ENCODE results near the gene FCRL6. TPM values are rescaled to one million over a fixed set of nuclear protein-coding genes. Genes with fewer than 3 reads are reported as not detected.

The FCRL6 gene
- total and polyA plus RNA-seq, 2 experiments from 2014 or later = not detected

GRCh38 chr1:159854116-159854692, 52.0 kb downstream of the FCRL6 start:
- Histone ChIP-seq H3K4me1 (ENCODE audit: insufficient read depth) (peaks cover 30% of the 10 kb centered on the region), H3K27me3 (replicated peaks; ENCODE audit: insufficient read depth) (no peaks in the 10 kb centered on the region), H2AFZ (peak overlapping the region; percentile 63), H4K20me1 (ENCODE audit: insufficient read depth) (no peaks in the 10 kb centered on the region), H3K9ac (peak overlapping the region; percentile 94), H3K36me3 (ENCODE audit: low read depth) (no peaks in the 10 kb centered on the region), H3K4me2 (ENCODE audit: unreplicated experiment) (peak overlapping the region; percentile 79), H3K9me2 (ENCODE audit: insufficient read depth) (no peaks in the 10 kb centered on the region), H3K27ac (peak overlapping the region; percentile 90), H3K4me3 (peak overlapping the region; percentile 79), H3K9me3 (ENCODE audit: low read depth) (no peaks in the 10 kb centered on the region), H3K79me2 (ENCODE audit: insufficient read depth) (0 out of 2 replicates have a peak, but pooled peaks cover 4% of the 10 kb centered on the region), H3F3A (ENCODE audit: insufficient read depth) (peaks cover 25% of the 10 kb centered on the region)
- TF ChIP-seq EZH2 (IDR thresholded peaks at IDR 0.05; ENCODE audit: insufficient read depth, poor library complexity, severe bottlenecking) (no peak), EZH2phosphoT487 (IDR thresholded peaks at IDR 0.05; ENCODE audit: insufficient read depth, low read depth) (no peak)
- WGBS, 2 experiments (ENCODE audit: low coverage in 1 of 2, low lambda C conversion rate in 2 of 2, missing lambda C conversion rate in 2 of 2) = 1 to 2% methylated on average over 22 to 31 of the region's 31 CpGs
- in situ Hi-C loops (cut with MboI) = no loop called here
- peak; percentile 78 for DNase-seq

- no peak for TF ChIP-seq EZH2phosphoT487 (IDR thresholded peaks at IDR 0.05; ENCODE audit: insufficient read depth, low read depth)
- no peak for TF ChIP-seq EZH2 (IDR thresholded peaks at IDR 0.05; ENCODE audit: insufficient read depth, poor library complexity, severe bottlenecking)
- Histone ChIP-seq H3K9ac (peak overlapping the region; percentile 94), H2AFZ (peak overlapping the region; percentile 63), H3K27me3 (replicated peaks; ENCODE audit: insufficient read depth) (no peaks in the 10 kb centered on the region), H3F3A (ENCODE audit: insufficient read depth) (peaks cover 22% of the 10 kb centered on the region), H3K4me3 (peak overlapping the region; percentile 79), H3K9me2 (ENCODE audit: insufficient read depth) (no peaks in the 10 kb centered on the region), H3K4me2 (ENCODE audit: unreplicated experiment) (peak overlapping the region; percentile 79), H3K9me3 (ENCODE audit: low read depth) (no peaks in the 10 kb centered on the region), H3K27ac (peak overlapping the region; percentile 90), H4K20me1 (ENCODE audit: insufficient read depth) (no peaks in the 10 kb centered on the region), H3K36me3 (ENCODE audit: low read depth) (no peaks in the 10 kb centered on the region), H3K4me1 (ENCODE audit: insufficient read depth) (peaks cover 24% of the 10 kb centered on the region), H3K79me2 (ENCODE audit: insufficient read depth) (0 out of 2 replicates have a peak, but pooled peaks cover 4% of the 10 kb centered on the region)
- in situ Hi-C loops (cut with MboI) = no loop called here
- peak; percentile 95 for DNase-seq
- 0 to 1% methylated on average over 34 to 48 of the region's 59 CpGs for WGBS, 2 experiments (ENCODE audit: low coverage in 1 of 2, low lambda C conversion rate in 2 of 2, missing lambda C conversion rate in 2 of 2)
Measured at GRCh38 chr1:159854693-159855192, 52.6 kb downstream of the FCRL6 start.

GRCh38 chr1:159855709-159856108, 53.5 kb downstream of the FCRL6 start:
- in situ Hi-C loops (cut with MboI) = no loop called here
- H4K20me1 ChIP-seq (ENCODE audit: insufficient read depth) = no peaks in the 10 kb centered on the region
- H2AFZ ChIP-seq = no peak overlapping the region
- H3K27me3 ChIP-seq (replicated peaks; ENCODE audit: insufficient read depth) = no peaks in the 10 kb centered on the region
- no peak overlapping the region for H3K27ac ChIP-seq
- no peak for DNase-seq
- H3K9ac ChIP-seq = no peak overlapping the region
- H3K9me2 ChIP-seq (ENCODE audit: insufficient read depth) = no peaks in the 10 kb centered on the region
- peak overlapping the region; percentile 48 for H3K4me2 ChIP-seq (ENCODE audit: unreplicated experiment)
- 86% methylated on average over 16 to 34 of the region's 34 CpGs for WGBS, 2 experiments (ENCODE audit: low coverage in 1 of 2, low lambda C conversion rate in 2 of 2, missing lambda C conversion rate in 2 of 2)
- no peaks in the 10 kb centered on the region for H3K36me3 ChIP-seq (ENCODE audit: low read depth)
- TF ChIP-seq EZH2 (IDR thresholded peaks at IDR 0.05; ENCODE audit: insufficient read depth, poor library complexity, severe bottlenecking) (no peak), EZH2phosphoT487 (IDR thresholded peaks at IDR 0.05; ENCODE audit: insufficient read depth, low read depth) (no peak)
- 0 out of 2 replicates have a peak, but pooled peaks cover 4% of the 10 kb centered on the region for H3K79me2 ChIP-seq (ENCODE audit: insufficient read depth)
- no peaks in the 10 kb centered on the region for H3K9me3 ChIP-seq (ENCODE audit: low read depth)
- H3K4me1 ChIP-seq (ENCODE audit: insufficient read depth) = peaks cover 24% of the 10 kb centered on the region
- H3K4me3 ChIP-seq = peak overlapping the region; percentile 79; the same call in 1 of the 2 replicates
- peaks cover 25% of the 10 kb centered on the region for H3F3A ChIP-seq (ENCODE audit: insufficient read depth)

GRCh38 chr1:159856576-159856975, 54.4 kb downstream of the FCRL6 start:
- TF ChIP-seq EZH2 (IDR thresholded peaks at IDR 0.05; ENCODE audit: insufficient read depth, poor library complexity, severe bottlenecking) (no peak), EZH2phosphoT487 (IDR thresholded peaks at IDR 0.05; ENCODE audit: insufficient read depth, low read depth) (no peak)
- H3K27ac ChIP-seq = no peak overlapping the region
- in situ Hi-C loops (cut with MboI) = no loop called here
- 0 out of 2 replicates have a peak, but pooled peaks cover 4% of the 10 kb centered on the region for H3K79me2 ChIP-seq (ENCODE audit: insufficient read depth)
- no peak for DNase-seq
- no peaks in the 10 kb centered on the region for H3K36me3 ChIP-seq (ENCODE audit: low read depth)
- no peak overlapping the region for H3K9ac ChIP-seq
- peaks cover 25% of the 10 kb centered on the region for H3K4me1 ChIP-seq (ENCODE audit: insufficient read depth)
- H2AFZ ChIP-seq = no peak overlapping the region
- H4K20me1 ChIP-seq (ENCODE audit: insufficient read depth) = no peaks in the 10 kb centered on the region
- no peaks in the 10 kb centered on the region for H3K27me3 ChIP-seq (replicated peaks; ENCODE audit: insufficient read depth)
- WGBS, 2 experiments (ENCODE audit: low coverage in 1 of 2, low lambda C conversion rate in 2 of 2, missing lambda C conversion rate in 2 of 2) = 100% methylated on average over 1 of the region's 1 CpG
- H3F3A ChIP-seq (ENCODE audit: insufficient read depth) = peaks cover 27% of the 10 kb centered on the region
- H3K4me2 ChIP-seq (ENCODE audit: unreplicated experiment) = no peak overlapping the region
- H3K4me3 ChIP-seq = no peak overlapping the region
- no peaks in the 10 kb centered on the region for H3K9me3 ChIP-seq (ENCODE audit: low read depth)
- H3K9me2 ChIP-seq (ENCODE audit: insufficient read depth) = no peaks in the 10 kb centered on the region
